ENCODE results near the gene RIN3. TPM values are rescaled to one million over a fixed set of nuclear protein-coding genes. Genes with fewer than 3 reads are reported as not detected.

RIN3 gene
- total RNA-seq, 1 donor from 2014 or later, result 6.9 TPM

GRCh38 chr14:92646952-92647796 is 133.6 kb downstream of the RIN3 start:
- peak; percentile 65 for DNase-seq

DNA sequence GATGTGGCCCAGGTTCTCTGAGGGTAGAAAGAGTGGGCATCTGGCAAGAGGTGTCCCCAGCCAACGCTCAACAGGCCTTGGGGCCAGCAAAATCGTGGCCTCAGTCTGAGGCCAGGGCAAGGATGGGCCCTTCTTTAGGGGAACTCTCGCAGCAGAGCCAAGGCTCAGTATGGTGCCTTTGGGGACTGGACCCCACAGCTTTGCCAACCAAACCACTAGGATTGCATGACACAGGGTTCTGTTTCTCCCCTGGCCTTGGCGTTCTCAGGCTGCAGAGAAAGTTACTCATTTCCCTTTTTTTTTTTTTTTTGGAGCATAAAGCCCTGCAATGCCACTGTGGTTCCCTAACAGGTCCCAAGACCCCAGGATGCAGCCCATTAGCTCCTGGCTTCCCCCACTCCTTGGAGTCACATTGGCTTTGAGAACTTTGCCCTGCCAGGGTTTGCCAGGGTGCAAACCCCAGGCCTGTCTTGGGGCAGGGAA is 134.3 kb downstream of the RIN3 start:
- no peak for DNase-seq

GRCh38 chr14:92649066-92649465 is 135.5 kb downstream of the RIN3 start:
- DNase-seq, result no peak

DNA sequence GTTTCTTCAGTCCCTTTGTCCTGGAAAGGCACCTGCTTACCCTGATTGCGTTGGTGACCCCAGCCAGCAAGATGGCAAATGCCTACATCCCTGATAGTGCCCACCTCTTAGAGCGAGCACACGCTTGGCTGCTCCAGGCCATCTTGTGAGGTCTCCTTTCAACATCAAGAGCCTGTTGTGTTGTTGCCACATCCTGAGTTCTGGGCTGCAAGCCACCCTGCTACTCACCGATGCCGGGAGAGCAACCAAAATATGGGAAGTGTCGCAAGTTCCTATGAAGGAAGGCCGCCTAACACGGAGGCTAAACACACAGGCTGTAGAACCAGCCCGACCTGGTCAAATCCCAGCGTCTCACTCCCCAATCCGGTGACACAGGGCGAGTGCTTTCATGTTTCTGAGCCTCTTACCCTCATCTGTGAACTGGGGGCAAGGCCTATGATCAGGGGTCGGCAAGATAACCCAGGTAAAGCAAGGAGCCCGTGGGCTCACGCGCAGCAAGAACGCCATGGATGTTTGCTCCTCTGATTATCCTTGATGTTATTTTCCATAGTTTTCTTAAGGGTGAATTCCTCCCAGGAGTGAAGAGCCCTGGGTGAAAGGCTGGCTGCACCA is 136.5 kb downstream of the RIN3 start:
- peak; percentile 18 for DNase-seq

GRCh38 chr14:92650581-92651105 is 137.1 kb downstream of the RIN3 start:
- no peak for DNase-seq

DNA sequence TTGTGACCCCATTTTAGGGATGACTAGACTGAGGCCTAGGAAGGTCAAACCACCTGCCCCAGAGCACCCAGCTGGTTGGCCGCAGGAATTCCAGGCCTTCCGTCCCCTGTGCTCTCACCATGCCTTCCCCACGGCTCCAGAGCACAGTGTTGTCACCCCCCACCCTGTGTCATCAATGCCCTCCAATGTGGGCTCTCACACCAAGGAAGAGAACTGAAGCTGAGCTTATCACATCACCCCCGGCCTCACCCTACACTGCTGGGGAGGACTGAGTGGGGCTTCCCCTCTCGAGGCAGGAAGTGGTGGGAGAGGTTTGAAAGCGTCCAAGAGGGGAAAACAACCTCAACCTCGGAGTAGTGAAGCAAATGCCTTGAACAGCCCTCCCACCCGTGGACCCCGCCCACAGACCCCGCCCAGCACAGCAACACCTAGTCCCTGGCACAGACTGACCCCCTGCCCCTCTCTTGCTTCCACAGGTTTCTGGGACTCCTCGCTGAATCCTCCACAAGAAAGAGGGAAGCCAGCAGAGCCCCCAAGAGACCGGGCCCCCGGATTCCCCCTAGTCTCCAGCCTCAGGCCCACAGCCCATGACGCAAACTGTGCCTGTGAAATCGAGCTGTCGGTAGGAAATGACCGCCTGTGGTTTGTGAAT is 137.7 kb downstream of the RIN3 start:
- no peak for DNase-seq

DNA sequence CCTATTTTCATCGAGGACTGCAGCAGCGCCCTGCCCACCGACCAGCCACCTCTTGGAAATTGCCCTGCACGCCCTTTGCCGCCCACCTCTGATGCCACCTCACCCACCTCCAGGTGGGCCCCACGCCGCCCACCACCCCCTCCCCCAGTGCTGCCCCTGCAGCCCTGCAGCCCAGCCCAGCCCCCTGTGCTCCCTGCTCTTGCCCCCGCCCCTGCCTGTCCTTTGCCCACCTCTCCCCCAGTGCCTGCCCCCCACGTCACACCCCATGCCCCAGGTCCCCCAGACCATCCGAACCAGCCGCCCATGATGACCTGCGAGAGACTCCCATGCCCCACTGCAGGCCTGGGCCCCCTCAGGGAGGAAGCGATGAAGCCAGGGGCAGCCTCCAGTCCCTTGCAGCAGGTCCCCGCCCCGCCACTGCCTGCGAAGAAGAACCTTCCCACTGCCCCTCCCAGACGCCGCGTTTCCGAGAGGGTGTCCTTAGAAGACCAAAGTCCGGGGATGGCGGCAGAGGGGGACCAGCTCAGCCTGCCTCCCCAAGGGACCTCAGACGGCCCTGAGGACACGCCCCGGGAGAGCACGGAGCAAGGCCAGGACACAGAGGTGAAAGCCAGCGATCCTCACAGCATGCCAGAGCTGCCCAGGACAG is 138.3 kb downstream of the RIN3 start:
- no peak for DNase-seq

GRCh38 chr14:92652413-92653151 is 139.0 kb downstream of the RIN3 start:
- DNase-seq, result no peak

DNA sequence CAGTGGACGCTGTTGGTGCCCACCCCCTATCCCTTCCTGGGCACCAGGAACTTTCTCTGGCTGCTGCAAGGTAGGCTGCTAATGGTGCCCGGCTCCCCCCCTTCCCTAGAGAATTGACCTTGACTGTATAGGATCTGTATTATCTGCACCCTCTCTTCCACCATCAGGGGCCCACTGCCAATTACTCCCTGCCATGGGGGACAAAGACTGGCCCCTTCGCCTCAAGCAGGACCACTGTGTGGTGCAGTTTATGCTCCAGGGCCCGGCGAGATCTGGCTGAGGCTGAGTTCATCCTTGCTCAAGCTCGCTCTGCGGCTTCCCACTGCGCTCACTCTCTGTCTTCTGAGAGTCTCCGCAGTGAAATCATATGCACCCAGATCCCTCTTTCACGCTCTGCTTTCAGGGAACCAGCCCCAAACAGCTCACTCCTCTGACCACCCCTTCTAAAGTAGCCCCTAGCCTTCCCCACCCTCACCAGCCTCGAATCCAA is 139.6 kb downstream of the RIN3 start:
- DNase-seq, result no peak

DNA sequence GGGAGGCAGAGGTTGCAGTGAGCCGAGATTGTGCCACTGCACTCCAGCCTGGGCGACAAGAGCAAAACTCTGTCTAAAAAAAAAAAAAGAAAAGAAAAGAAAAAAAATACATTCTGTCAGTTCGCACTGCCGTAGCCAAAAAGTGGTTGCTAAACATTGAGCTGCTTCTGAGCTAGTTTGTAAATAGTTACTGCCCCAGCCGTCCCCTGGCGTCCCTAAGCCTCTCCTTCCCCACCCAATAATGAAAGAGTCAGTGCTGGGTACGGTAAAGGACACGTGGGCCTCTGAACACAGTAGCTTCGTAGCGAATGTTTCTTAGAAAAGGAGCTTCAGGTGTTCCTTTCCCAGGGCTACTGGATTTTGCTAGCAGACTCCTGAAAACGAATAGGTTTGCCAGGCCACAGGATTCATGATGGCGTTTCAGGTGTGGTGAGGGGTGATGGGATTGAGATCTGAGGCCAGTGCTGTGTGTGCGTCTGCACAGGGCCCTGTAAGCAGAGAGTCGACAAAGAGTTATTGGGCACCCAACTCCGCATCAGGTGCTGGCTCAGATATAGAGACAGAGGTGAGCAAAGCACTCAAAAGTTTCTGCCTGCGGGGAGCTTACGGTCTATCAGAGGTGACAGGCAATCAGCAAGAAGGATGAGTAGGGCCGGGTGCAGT is 140.8 kb downstream of the RIN3 start:
- no peak for DNase-seq

DNA sequence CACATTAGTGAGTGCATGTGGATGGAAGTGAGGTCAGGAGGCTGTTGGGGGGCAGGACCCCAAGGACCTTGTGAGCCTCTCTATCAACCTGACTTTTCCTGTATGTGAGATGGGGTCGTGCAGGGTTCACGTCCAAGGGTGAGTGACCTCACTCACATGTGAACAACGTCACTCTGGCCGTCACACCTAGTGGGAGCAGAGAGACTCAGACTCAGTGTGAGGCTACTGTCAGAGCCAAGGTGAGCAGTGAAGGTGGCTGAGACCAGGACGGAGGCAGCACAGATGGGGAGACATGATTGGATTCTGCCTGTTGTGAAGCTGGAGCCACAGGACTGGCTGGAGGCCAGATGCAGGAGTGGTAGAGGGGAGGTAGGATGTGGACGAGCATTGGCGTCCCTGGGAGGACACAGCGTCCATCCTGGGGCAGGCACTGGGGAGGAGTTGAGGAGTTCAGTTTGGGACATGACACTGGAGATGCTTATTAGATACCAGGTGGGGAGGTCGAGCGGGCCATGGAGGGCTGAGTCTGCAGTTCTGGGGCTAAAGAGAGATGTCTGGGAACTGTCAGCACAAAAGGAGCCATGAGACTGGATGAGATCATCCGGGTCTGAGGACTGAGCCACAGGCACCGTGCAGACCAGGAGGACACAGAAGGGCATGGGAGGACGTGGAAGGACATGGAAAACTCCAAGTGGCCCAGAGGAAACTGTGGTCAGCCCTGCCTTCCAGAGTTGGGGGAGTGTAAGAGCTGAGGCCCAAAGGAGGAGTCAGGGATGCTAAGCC is 142.0 kb downstream of the RIN3 start:
- DNase-seq, result no peak

- no peak for DNase-seq
These were observed 142.9 kb downstream of the RIN3 start for GRCh38 chr14:92656306-92657081.

DNA sequence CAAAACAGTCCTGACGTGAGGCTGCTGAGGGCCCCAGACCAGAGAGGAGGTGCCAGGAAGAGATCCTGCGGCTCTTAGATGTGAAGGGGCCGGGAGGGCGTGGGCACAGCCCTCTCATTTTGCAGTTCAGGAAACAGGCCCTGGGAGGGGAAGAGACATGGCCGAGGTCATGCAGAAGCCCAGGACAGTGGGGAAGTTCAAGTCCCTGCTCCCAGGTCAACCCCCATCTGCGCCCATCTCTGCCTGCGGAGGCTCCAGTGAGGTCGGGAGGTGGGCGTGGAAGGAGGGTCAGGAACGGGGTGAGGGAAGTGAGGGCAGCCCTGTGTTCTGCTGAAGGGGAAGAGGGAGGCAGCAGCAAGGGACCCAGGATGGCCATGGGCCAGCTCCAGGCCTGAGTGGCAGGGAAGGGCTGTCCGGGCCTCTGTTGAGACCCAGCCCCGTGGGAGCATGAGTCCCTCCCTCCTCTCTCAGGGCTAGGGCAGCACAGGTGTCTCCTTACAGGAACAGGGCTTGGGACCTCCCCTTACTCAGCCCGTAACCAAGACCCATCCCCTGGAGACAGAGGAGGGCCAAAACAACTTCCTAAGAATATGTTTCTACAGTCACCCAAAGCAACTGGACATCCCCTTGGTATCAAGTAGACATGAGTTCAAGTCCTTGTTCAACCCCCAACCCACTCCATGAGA is 144.0 kb downstream of the RIN3 start:
- DNase-seq, result no peak

DNA sequence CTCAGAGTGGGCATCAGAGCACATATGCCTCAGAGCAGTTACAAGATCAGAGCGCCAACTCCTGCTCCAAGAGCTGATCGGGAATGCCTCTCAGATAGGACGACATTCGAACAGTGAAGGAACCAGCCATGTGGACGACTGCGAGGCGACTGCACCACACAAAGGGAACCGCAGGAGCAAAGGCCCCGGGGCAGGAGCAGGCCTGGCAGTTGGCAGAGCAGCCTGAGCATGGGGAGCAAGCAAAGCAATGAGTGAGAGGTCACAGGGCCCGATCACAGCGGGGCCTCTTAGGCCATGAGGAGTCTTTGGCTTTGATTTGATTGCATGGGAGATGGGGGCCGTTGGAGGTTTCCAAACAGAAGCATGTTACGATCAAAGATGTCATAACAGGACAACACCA is 144.6 kb downstream of the RIN3 start:
- DNase-seq, result no peak

- no peak for DNase-seq
These were observed 145.1 kb downstream of the RIN3 start for GRCh38 chr14:92658684-92659083.

DNA sequence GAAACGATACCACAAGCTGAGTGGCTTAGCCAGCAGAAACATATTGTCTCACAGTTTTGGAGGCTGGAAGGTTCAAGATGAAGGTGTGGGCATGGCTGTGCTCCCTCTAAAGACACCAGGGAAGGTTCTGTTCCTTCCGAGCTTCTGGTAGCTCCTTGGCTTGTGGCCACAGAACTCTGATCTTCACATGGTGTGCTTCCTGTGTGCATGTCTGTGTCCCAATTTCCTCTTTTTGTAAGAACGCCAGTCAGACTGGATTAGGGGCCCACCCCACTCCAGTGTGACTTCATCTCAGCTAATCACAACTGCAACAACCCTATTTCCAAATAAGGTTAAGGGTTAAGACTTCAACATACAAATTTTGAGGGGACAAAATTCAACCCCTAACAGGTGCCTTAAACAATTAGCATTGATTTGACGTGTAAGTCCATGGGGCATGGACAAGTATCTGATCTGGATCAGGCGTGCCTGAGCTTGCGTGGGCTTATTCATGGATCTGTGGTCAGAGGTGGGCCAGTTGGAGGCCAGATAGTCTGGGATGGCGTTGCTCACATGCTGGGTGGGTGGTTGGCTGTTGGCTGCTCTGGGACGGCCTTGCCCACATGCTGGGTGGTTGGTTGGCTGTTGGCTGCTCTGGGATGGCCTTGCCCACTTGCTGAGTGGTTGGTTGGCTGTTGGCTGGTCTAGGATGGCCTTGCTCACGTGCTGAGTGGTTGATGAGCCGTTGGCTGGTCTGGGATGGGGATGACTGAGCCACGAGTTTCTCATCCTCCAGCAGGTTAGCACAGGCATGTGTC is 146.4 kb downstream of the RIN3 start:
- no peak for DNase-seq

GRCh38 chr14:92660571-92660970 is 147.0 kb downstream of the RIN3 start:
- DNase-seq, result no peak

- DNase-seq, result no peak
These were observed 149.5 kb downstream of the RIN3 start for GRCh38 chr14:92663049-92663448.
